ENCODE results near the gene NDUFA11.
"Not testable (repeated sequence)": the region's sequence is repeated elsewhere in the genome, so short reads cannot be mapped to it uniquely, and the experiment has no call there.

The NDUFA11 gene

DNA sequence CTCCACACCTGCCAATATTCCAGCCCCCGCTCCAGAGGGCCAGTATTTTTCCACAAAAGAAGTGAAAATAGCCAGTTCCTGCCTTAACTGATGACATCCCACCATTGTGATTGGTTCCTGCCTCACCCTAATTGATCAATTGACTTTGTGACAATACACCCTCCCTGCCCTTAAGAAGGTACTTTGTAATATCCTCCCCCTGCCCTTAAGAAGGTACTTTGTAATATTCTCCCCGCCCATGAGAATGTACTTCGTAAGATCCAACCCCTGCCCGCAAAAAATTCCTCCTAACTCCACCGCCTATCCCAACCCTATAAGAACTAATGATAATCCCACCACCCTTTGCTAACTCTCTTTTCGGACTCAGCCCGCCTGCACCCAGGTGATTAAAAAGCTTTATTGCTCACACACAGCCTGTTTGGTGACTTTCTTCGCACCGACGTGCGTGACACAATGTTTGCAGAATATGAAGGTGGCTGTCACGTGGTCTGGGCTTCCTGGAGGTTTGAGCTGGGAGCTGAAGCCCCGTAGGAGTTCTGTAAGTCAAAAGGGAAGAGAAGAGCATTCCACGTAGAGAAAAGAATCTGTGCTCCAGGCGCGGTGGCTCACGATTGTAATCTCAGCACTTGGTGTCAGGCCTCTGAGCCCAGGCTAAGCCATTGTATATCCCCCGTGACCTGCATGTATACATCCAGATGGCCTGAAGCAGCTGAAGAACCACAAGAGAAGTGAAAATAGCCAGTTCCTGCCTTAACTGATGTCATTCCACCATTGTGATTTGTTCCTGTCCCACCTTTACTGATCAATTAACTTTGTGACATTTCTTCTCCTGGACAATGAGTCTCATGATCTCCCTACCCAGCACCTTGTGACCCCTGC, 46.1 kb downstream of the NDUFA11 start:
- DNase-seq (ENCODE audit: low read depth): no peak

GRCh38 chr19:5855151-5855550, 48.4 kb downstream of the NDUFA11 start:
- DNase-seq (ENCODE audit: low read depth): not testable (repeated sequence)

- not testable (repeated sequence) for DNase-seq (ENCODE audit: low read depth)
These were observed 49.5 kb downstream of the NDUFA11 start for GRCh38 chr19:5854121-5854520.

DNA sequence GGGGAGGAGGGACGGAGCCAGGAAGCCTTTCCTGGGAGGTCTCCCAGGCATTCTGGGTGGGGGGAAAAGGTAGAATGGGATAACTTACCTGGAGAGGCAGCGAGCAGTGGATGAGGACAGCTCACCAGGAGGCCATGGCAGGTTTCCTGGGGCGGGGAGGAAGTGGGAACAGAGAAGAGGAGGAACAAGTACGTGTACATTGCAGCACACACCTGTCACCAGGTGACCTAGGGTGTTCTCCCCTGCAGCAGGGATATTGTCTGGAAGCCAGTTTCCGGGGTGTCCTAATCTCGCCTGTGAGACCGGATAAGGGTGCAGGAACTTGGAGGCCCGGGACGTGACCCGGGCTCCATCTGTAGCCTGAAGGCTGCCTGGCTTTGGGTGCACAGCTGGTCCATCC, 52.3 kb downstream of the NDUFA11 start, which contains the start of gene FUT3:
Gene FUT3, minus strand, starts transcription at position 148 of the 400 bp plus-strand sequence.
- no peak for DNase-seq (ENCODE audit: low read depth)

- DNase-seq (ENCODE audit: low read depth): no peak
These were observed 52.8 kb downstream of the NDUFA11 start for GRCh38 chr19:5850743-5851293.

DNA sequence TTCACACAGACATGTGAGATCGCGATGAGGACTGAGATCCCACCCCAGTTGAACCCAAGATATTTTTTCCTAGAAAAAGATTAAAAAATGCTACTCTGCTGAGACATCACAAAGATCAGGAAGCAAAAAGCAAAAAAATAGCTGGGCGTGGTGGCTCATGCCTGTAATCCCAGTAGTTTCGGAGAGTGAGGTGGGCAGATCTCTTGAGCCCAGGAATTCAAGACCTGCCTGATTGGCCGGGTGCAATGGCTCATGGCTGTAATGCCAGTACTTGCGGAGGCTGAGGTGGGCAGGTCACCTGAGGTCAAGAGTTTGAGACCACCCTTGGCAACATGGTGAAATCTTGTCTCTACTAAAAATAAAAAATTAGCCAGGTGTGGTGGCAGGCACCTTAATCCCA, 53.4 kb downstream of the NDUFA11 start:
- DNase-seq (ENCODE audit: low read depth): no peak

GRCh38 chr19:5848621-5849020, 55.0 kb downstream of the NDUFA11 start:
- not testable (repeated sequence) for DNase-seq (ENCODE audit: low read depth)

DNA sequence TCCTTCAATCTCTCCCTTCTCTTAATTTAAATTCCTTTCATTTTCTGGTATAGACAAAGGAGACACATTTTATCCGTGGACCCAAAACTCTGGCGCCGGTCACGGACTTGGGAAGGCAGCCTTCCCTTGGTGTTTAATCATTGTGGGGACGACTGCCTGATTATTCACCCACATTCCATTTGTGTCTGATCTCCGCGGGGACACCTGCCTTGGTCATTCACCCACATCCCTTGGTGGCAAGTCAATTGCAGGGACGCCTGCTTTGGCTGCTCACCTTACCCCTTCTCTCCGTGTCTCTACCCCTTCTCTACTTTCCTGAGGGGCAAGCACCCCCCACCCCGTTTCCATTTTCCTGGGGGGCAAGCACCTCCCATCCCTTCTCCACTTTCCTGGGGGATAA, 55.7 kb downstream of the NDUFA11 start:
- DNase-seq (ENCODE audit: low read depth): not testable (repeated sequence)
